ENCODE data around the gene C1orf210.

DNA sequence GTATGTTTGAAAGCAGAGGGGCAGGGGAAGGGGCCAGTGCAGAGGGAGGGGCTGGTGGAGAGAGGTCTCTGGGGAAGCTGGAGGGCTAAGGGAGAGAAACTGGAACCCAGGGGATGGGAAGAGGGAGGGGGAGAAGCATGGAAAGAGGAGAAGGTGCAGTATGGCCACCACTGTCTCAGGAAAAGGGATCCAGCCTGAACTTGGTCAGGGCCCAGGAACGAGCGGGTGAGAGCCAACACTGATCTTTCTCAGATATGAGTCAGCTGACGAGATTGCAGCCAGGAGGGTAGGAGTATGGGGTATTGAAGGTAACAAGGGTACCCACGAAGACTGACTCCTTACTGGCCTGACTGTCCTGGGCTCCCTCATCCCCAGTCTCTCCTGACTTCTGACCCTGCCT lies 33.5 kb upstream of the C1orf210 start:
- TF ChIP-seq, protein P1, sequence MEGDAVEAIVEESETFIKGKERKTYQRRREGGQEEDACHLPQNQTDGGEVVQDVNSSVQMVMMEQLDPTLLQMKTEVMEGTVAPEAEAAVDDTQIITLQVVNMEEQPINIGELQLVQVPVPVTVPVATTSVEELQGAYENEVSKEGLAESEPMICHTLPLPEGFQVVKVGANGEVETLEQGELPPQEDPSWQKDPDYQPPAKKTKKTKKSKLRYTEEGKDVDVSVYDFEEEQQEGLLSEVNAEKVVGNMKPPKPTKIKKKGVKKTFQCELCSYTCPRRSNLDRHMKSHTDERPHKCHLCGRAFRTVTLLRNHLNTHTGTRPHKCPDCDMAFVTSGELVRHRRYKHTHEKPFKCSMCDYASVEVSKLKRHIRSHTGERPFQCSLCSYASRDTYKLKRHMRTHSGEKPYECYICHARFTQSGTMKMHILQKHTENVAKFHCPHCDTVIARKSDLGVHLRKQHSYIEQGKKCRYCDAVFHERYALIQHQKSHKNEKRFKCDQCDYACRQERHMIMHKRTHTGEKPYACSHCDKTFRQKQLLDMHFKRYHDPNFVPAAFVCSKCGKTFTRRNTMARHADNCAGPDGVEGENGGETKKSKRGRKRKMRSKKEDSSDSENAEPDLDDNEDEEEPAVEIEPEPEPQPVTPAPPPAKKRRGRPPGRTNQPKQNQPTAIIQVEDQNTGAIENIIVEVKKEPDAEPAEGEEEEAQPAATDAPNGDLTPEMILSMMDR (IDR thresholded peaks at IDR 0.05), result no peak
- TF ChIP-seq POLR2A (IDR thresholded peaks at IDR 0.05), result no peak
